Spleen (tissue), 11 donors: Measurements from ENCODE around the gene PIGQ. TPM values are rescaled to one million over a fixed set of nuclear protein-coding genes. Genes with fewer than 3 reads are reported as not detected.
A peak's percentile ranks its signal among the peaks of the same experiment; 100 is the strongest.

Source experiments
- DNase-seq: peaks from one replicate; pipeline ENCODE4 v3.0.0-alpha.2; 2020
- H3K27ac ChIP-seq, 8 donors: fragments of 200-600 bp; sonication (generic) in 7 of 8; 1 replicate in 4 of 8; 2 replicates in 4 of 8; pipeline versions ENCODE4 v1.5.0 to v1.8.0; 2016 to 2021; ENCODE audit warnings: inconsistent platforms in 4 of 8, mild to moderate bottlenecking in 4 of 8, moderate library complexity in 1 of 8
- H3K27me3 ChIP-seq, 7 donors: fragments of 200-600 bp; sonication (generic) in 6 of 7; replicated peaks in 1 of 7; 1 replicate in 4 of 7; 2 replicates in 3 of 7; pipeline versions ENCODE4 v1.5.0 to v1.8.0; 2016 to 2021; ENCODE audit warnings: inconsistent platforms in 3 of 7, mild to moderate bottlenecking in 1 of 7
- H3K36me3 ChIP-seq, 6 donors: fragments of 200-600 bp; sonication (generic) in 5 of 6; 1 replicate in 4 of 6; 2 replicates in 2 of 6; pipeline versions ENCODE4 v1.5.0 to v1.8.0; 2016 to 2021; ENCODE audit warnings: inconsistent platforms in 2 of 6
- H3K4me1 ChIP-seq, 6 donors: fragments of 200-600 bp; sonication (generic) in 5 of 6; 1 replicate in 3 of 6; 2 replicates in 3 of 6; pipeline versions ENCODE4 v1.5.0 to v1.8.0; 2016 to 2021; ENCODE audit warnings: inconsistent platforms in 3 of 6
- H3K4me3 ChIP-seq, 8 donors: fragments of 200-600 bp; sonication (generic) in 7 of 8; 1 replicate in 4 of 8; 2 replicates in 4 of 8; pipeline versions ENCODE4 v1.5.0 to v1.8.0; 2016 to 2021; ENCODE audit warnings: inconsistent platforms in 4 of 8, mild to moderate bottlenecking in 4 of 8, moderate library complexity in 2 of 8
- H3K9me3 ChIP-seq, 8 donors: fragments of 200-600 bp; sonication (generic) in 7 of 8; 1 replicate in 4 of 8; 2 replicates in 4 of 8; pipeline versions ENCODE4 v1.5.0 to v1.8.0; 2016 to 2021; ENCODE audit warnings: inconsistent platforms in 4 of 8
- CTCF ChIP-seq, 11 experiments: fragments of 200-600 bp in 7 of 11; fragments of 450-650 bp in 4 of 11; sonication (generic) in 4 of 11; IDR thresholded peaks in 8 of 11; conservative IDR thresholded peaks in 3 of 11; 1 replicate in 7 of 11; 2 replicates in 4 of 11; pipeline versions ENCODE4 v1.4.0 to v1.8.0; 2016 to 2021; ENCODE audit warnings: antibody characterized with exemption in 11 of 11, inconsistent platforms in 4 of 11, mild to moderate bottlenecking in 1 of 11
- POLR2A ChIP-seq, 3 donors: fragments of 450-650 bp; IDR thresholded peaks; one replicate each; pipeline ENCODE4 v1.5.1; 2017; ENCODE audit warnings: antibody characterized with exemption in 3 of 3, mild to moderate bottlenecking in 1 of 3
- POLR2AphosphoS5 ChIP-seq, 3 donors: sonication (generic); formaldehyde crosslinking; IDR thresholded peaks; one replicate each; pipeline ENCODE4 v1.5.1; 2017; ENCODE audit warnings: antibody characterized with exemption in 3 of 3
- WGBS, 5 donors: extraction: QIAGEN DNeasy Blood & Tissue Kit in 3 of 5; methylation state at CpG; one replicate each; pipeline versions ENCODE4 v1.1.5 to v1.1.7; 2013 to 2018; 5-methylcytosine and 5-hydroxymethylcytosine counted together
- intact Hi-C: fragments of 100-400 bp; cut with DNase I; formaldehyde crosslinking; loops from one replicate; pipeline ENCODE4 v1.15.0; 2023; ENCODE audit warnings: low total_unique reads
- polyA plus RNA-seq, 3 donors: library from polyadenylated mRNA; stranded (reverse); fragments of 200-250 nt; gene quantifications; one replicate each; pipeline ENCODE4 v1.2.1, GENCODE V29; 2013
- total RNA-seq, 7 donors: library from RNA; depleted of rRNA in 3 of 7; stranded (reverse); fragments of >200 nt in 3 of 7; fragmentation: NEBNext Ultra II Directional in 4 of 7; extraction: Animal tissue kit (Norgen Biotek cat#: 25700) in 4 of 7; gene quantifications; one replicate each; pipeline versions ENCODE4 v1.1.0 to v1.2.1, GENCODE V29; 2016 to 2021
- donor health status: healthy with polysubstance abuse.
- donor health status: DM: no; HTN: no; CAD: no; lungs with moderate emphysema.
- donor health status: DM: no; HTN: no; CAD: no.
- donor health status: Bipolar disorder and iron deficiency.
- donor health status: healthy.
- donor health status: DM: no; HTN: no; CAD: no.
- donor health status: DM: yes; HTN: yes; CAD: no.

Gene PIGQ
- total and polyA plus RNA-seq, 10 donors = 20.7 to 70.5 (median 39.8) TPM

GRCh38 chr16:620700-621525, 51.1 kb downstream of the PIGQ start:
- Histone ChIP-seq H3K4me3 (no peak overlapping the region), H3K36me3 (peaks cover 0 to 56% (median 13%) of the 10 kb centered on the region in 6 donors), H3K27ac (no peak overlapping the region), H3K27me3 (no peaks in the 10 kb centered on the region), H3K4me1 (no peaks in the 10 kb centered on the region), H3K9me3 (no peaks in the 10 kb centered on the region)
- TF ChIP-seq POLR2A (IDR thresholded peaks at IDR 0.05) (no peak), POLR2AphosphoS5 (IDR thresholded peaks at IDR 0.05) (no peak), CTCF (IDR thresholded peaks at IDR 0.05 in 8 of 11, conservative IDR thresholded peaks at IDR 0.05 in 3 of 11) (no peak)
- intact Hi-C loops = no loop called here
- 89 to 94% (median 91%) methylated on average over 26 to 41 of the region's 41 CpGs for WGBS, 5 donors
- DNase-seq = no peak

GRCh38 chr16:621526-622105, 51.8 kb downstream of the PIGQ start:
- no peak overlapping the region for H3K27ac ChIP-seq
- no peaks in the 10 kb centered on the region for H3K27me3 ChIP-seq
- no peak for TF ChIP-seq POLR2AphosphoS5 (IDR thresholded peaks at IDR 0.05)
- TF ChIP-seq CTCF (IDR thresholded peaks at IDR 0.05 in 8 of 11, conservative IDR thresholded peaks at IDR 0.05 in 3 of 11) = no peak
- no peak for TF ChIP-seq POLR2A (IDR thresholded peaks at IDR 0.05)
- no peaks in the 10 kb centered on the region for H3K4me1 ChIP-seq
- no peaks in the 10 kb centered on the region for H3K9me3 ChIP-seq
- H3K4me3 ChIP-seq = no peak overlapping the region
- DNase-seq = no peak
- H3K36me3 ChIP-seq = peaks cover 0 to 61% (median 19%) of the 10 kb centered on the region in 6 donors
- WGBS, 5 donors = 81 to 92% (median 88%) methylated on average over 13 to 21 of the region's 21 CpGs
- intact Hi-C loops = no loop called here

GRCh38 chr16:622920-623280, 53.1 kb downstream of the PIGQ start:
- Histone ChIP-seq H3K36me3 (peaks cover 0 to 61% (median 26%) of the 10 kb centered on the region in 6 donors), H3K27ac (peak overlapping the region in 5 of 8 donors; percentile 1 to 24 (median 21)), H3K9me3 (no peaks in the 10 kb centered on the region), H3K4me1 (no peaks in the 10 kb centered on the region), H3K27me3 (no peaks in the 10 kb centered on the region), H3K4me3 (no peak overlapping the region)
- TF ChIP-seq POLR2AphosphoS5 (IDR thresholded peaks at IDR 0.05) (peak in 1 of 3 donors; percentile 15), CTCF (IDR thresholded peaks at IDR 0.05 in 8 of 11, conservative IDR thresholded peaks at IDR 0.05 in 3 of 11) (no peak)
- intact Hi-C loops = no loop called here
- 85 to 94% (median 91%) methylated on average over 17 of the region's 17 CpGs for WGBS, 5 donors
- peak; percentile 60 for DNase-seq

GRCh38 chr16:624526-625070, 54.8 kb downstream of the PIGQ start:
- H3K9me3 ChIP-seq = no peaks in the 10 kb centered on the region
- WGBS, 5 donors = 82 to 94% (median 89%) methylated on average over 9 to 10 of the region's 10 CpGs
- DNase-seq = no peak
- no peaks in the 10 kb centered on the region for H3K27me3 ChIP-seq
- H3K36me3 ChIP-seq = peaks cover 0 to 66% (median 35%) of the 10 kb centered on the region in 6 donors
- TF ChIP-seq POLR2A (IDR thresholded peaks at IDR 0.05) (no peak), CTCF (IDR thresholded peaks at IDR 0.05 in 8 of 11, conservative IDR thresholded peaks at IDR 0.05 in 3 of 11) (no peak), POLR2AphosphoS5 (IDR thresholded peaks at IDR 0.05) (no peak)
- no peak overlapping the region for H3K4me3 ChIP-seq
- H3K4me1 ChIP-seq = peaks cover 0 to 16% (median 3%) of the 10 kb centered on the region in 6 donors
- H3K27ac ChIP-seq = no peak overlapping the region
- intact Hi-C loops = no loop called here
